K562 (cell line): ENCODE results near the gene MAP1S. TPM values are rescaled to one million over a fixed set of nuclear protein-coding genes. Genes with fewer than 3 reads are reported as not detected.

ENCODE experiments used
- ATAC-seq: fragments of 200-7000 bp; cut with Tn5 transposase; 3 replicates; pipeline ENCODE4 v1.9.1; 2020; ENCODE audit warnings: moderate library complexity
- BruUV-seq: library from RNA; stranded (reverse); fragments of 400-500 nt; replicated peaks from 2 replicates; lab custom pipeline; 2021; lab: Mats Ljungman, UMichigan
- CTCF ChIA-PET: fragments of 300-600 bp; formaldehyde crosslinking; extraction: SDS; loops from one replicate; lab custom pipeline; 2021; ENCODE audit warnings: low intra/inter-chr PET ratio; lab: Yijun Ruan, JAX
- POLR2A ChIA-PET: fragments of 300-600, 350-650 bp; sonication (Branson Sonifier 250); formaldehyde crosslinking; extraction: SDS; loops from one replicate; lab custom pipeline; 2021; ENCODE audit warnings: antibody characterized with exemption, inconsistent platforms; lab: Yijun Ruan, JAX
- DNase-seq, 4 experiments: peaks; one replicate each; pipeline versions ENCODE4 v3.0.0 to v3.0.0-alpha.2; 2011 to 2018; ENCODE audit warnings: low spot score in 3 of 4, mixed read lengths in 3 of 4; ENCODE audit errors: extremely low read depth in 1 of 4
- FAIRE-seq: peaks from 2 replicates; lab custom pipeline; 2011; peaks lifted over from hg19 to GRCh38; lab: Jason Lieb, UNC
- H2AFZ ChIP-seq: 2 replicates; pipeline ENCODE4 v1.6.0; 2011; ENCODE audit warnings: low read depth, low read length, control low read depth, inconsistent platforms
- H3K27ac ChIP-seq: fragments of 200-600 bp; 3 replicates; pipeline ENCODE4 v1.8.0; 2011; ENCODE audit warnings: low read depth, mild to moderate bottlenecking, control low read depth, inconsistent platforms, low read length, moderate library complexity, mixed read lengths; ENCODE audit errors: extremely low read depth
- H3K27me3 ChIP-seq, 2 experiments: fragments of 300-600 bp in 1 of 2; 2 replicates in 1 of 2; 3 replicates in 1 of 2; pipeline versions ENCODE4 v1.6.0 to v1.8.0; 2011; ENCODE audit warnings: inconsistent platforms in 2 of 2, low read length in 2 of 2, mild to moderate bottlenecking in 1 of 2, mixed read lengths in 1 of 2, moderate library complexity in 1 of 2; ENCODE audit not compliant: control insufficient read depth in 2 of 2, insufficient read depth in 2 of 2
- H3K36me3 ChIP-seq: fragments of 300-600 bp; 3 replicates; pipeline ENCODE4 v1.8.0; 2011; ENCODE audit warnings: mild to moderate bottlenecking, low read length, inconsistent platforms; ENCODE audit not compliant: control insufficient read depth, insufficient read depth
- H3K4me1 ChIP-seq, 2 experiments: fragments of 200-600 bp in 1 of 2; replicated peaks in 1 of 2; 2 replicates in 1 of 2; 3 replicates in 1 of 2; pipeline versions ENCODE4 v1.5.1 to v1.8.0; 2011; ENCODE audit warnings: inconsistent platforms in 2 of 2, low read length in 2 of 2, mild to moderate bottlenecking in 1 of 2, mixed read lengths in 1 of 2, moderate library complexity in 1 of 2; ENCODE audit not compliant: control insufficient read depth in 2 of 2, insufficient read depth in 2 of 2
- H3K4me2 ChIP-seq: 2 replicates; pipeline ENCODE4 v1.6.1; 2011; ENCODE audit warnings: low read length, control low read depth, inconsistent platforms, mixed read lengths; ENCODE audit not compliant: insufficient read depth
- H3K4me3 ChIP-seq: fragments of 200-600 bp; sonication (generic), shearing (Covaris generic); 2 replicates; pipeline ENCODE4 v1.5.1; 2016; ENCODE audit warnings: control low read depth, inconsistent platforms
- H3K79me2 ChIP-seq: fragments of 200-600 bp; 3 replicates; pipeline ENCODE4 v1.8.0; 2011; ENCODE audit warnings: low read length, inconsistent platforms; ENCODE audit not compliant: control insufficient read depth, insufficient read depth
- H3K9ac ChIP-seq, 2 experiments: 2 replicates each; pipeline versions ENCODE4 v1.6.0 to v1.6.1; 2011; ENCODE audit warnings: low read depth in 2 of 2, low read length in 2 of 2, control low read depth in 1 of 2, inconsistent platforms in 1 of 2, mild to moderate bottlenecking in 1 of 2, mixed read lengths in 1 of 2; ENCODE audit not compliant: insufficient read depth in 1 of 2
- H3K9me1 ChIP-seq: one replicate; pipeline ENCODE4 v1.6.0; 2011; ENCODE audit warnings: inconsistent platforms, mild to moderate bottlenecking, low read length, moderate library complexity; ENCODE audit not compliant: control insufficient read depth, insufficient read depth
- H3K9me3 ChIP-seq: replicated peaks from 2 replicates; pipeline ENCODE4 v1.5.1; 2011; ENCODE audit warnings: low read depth, low read length, inconsistent platforms; ENCODE audit not compliant: control insufficient read depth, insufficient read depth
- H4K20me1 ChIP-seq: replicated peaks from 2 replicates; pipeline ENCODE4 v1.6.1; 2011; ENCODE audit warnings: low read length, inconsistent platforms, mixed read lengths; ENCODE audit not compliant: control insufficient read depth, insufficient read depth
- BMI1 ChIP-seq: fragments of 150-350 bp; IDR thresholded peaks from 2 replicates; pipeline ENCODE4 v1.6.1; 2014; ENCODE audit warnings: low read length
- ERF ChIP-seq: fragments of 450-650 bp; formaldehyde crosslinking; IDR thresholded peaks from 2 replicates; pipeline ENCODE4 v1.4.0; 2020; ENCODE audit warnings: mild to moderate bottlenecking, mixed read lengths
- HNRNPUL1 ChIP-seq: fragments of 200-400 bp; formaldehyde crosslinking; IDR thresholded peaks from 2 replicates; pipeline ENCODE4 v1.6.1; 2017; ENCODE audit warnings: low read length
- KLF1 ChIP-seq: fragments of 450-650 bp; IDR thresholded peaks from 2 replicates; pipeline ENCODE4 v1.6.1; 2016; ENCODE audit warnings: missing genetic modification characterization, missing compliant biosample characterization
- MXI1 ChIP-seq: IDR thresholded peaks from 2 replicates; pipeline ENCODE4 v1.6.1; 2011; ENCODE audit warnings: low read depth, mild to moderate bottlenecking, improper control_type of control experiment, low read length
- MYNN ChIP-seq, 2 experiments: sonication (generic); formaldehyde crosslinking in 1 of 2; IDR thresholded peaks; 2 replicates each; pipeline versions ENCODE4 v1.5.0 to v1.6.1; 2016 to 2020; ENCODE audit warnings: antibody characterized with exemption in 1 of 2, missing genetic modification reagents in 1 of 2
- NEUROD1 ChIP-seq: fragments of 150-350 bp; IDR thresholded peaks from 2 replicates; pipeline ENCODE4 v1.6.1; 2014; ENCODE audit warnings: borderline replicate concordance, low read length, low read depth; ENCODE audit not compliant: partially characterized antibody
- NR2C1 ChIP-seq, 2 experiments: fragments of 450-650 bp; IDR thresholded peaks; 2 replicates each; pipeline ENCODE4 v1.6.1; 2017; ENCODE audit warnings: mild to moderate bottlenecking in 2 of 2, antibody characterized with exemption in 1 of 2, inconsistent platforms in 1 of 2, missing compliant biosample characterization in 1 of 2, missing genetic modification characterization in 1 of 2
- PHTF2 ChIP-seq: fragments of 250-450 bp; sonication (Bioruptor Pico); IDR thresholded peaks from 2 replicates; pipeline ENCODE4 v1.5.0; 2021; ENCODE audit warnings: mild to moderate bottlenecking
- RBFOX2 ChIP-seq: fragments of 200-400 bp; formaldehyde crosslinking; IDR thresholded peaks from 2 replicates; pipeline ENCODE4 v1.6.1; 2017; ENCODE audit warnings: low read depth, mild to moderate bottlenecking, low read length, moderate library complexity
- RFX5 ChIP-seq: IDR thresholded peaks from 2 replicates; pipeline ENCODE4 v1.6.1; 2011; ENCODE audit warnings: low read depth, mild to moderate bottlenecking, improper control_type of control experiment, low read length
- TFAM ChIP-seq: fragments of 250-450 bp; sonication (Bioruptor Pico); conservative IDR thresholded peaks from 2 replicates; pipeline ENCODE4 v1.5.0; 2021; ENCODE audit warnings: mild to moderate bottlenecking, moderate library complexity
- ZFP30 ChIP-seq: fragments of 250-450 bp; sonication (Bioruptor Pico); IDR thresholded peaks from 2 replicates; pipeline ENCODE4 v1.8.0; 2022; ENCODE audit warnings: moderate library complexity, mild to moderate bottlenecking, inconsistent platforms, borderline replicate concordance
- ZNF318 ChIP-seq, 2 experiments: fragments of 450-650 bp; IDR thresholded peaks; 2 replicates each; pipeline ENCODE4 v1.6.1; 2016; ENCODE audit warnings: mild to moderate bottlenecking in 2 of 2, borderline replicate concordance in 1 of 2, low read depth in 1 of 2, moderate library complexity in 1 of 2
- WGBS: fragments of 100-300 bp; shearing (Covaris generic); methylation state at CpG from one replicate; pipeline ENCODE4 v1.1.6; 2016; ENCODE audit warnings: low coverage, mixed read lengths; ENCODE audit not compliant: insufficient coverage; ENCODE audit errors: missing lambda C conversion rate; 5-methylcytosine and 5-hydroxymethylcytosine counted together
- in situ Hi-C: fragments of 300-500 bp; cut with MboI; formaldehyde crosslinking; loops from 4 replicates; pipeline ENCODE4 v1.15.0; 2018; ENCODE audit warnings: inconsistent platforms, mixed read lengths
- intact Hi-C: fragments of 100-400 bp; cut with micrococcal nuclease; formaldehyde crosslinking; loops from 2 replicates; pipeline ENCODE4 v1.14.2; 2022
- polyA plus RNA-seq, 8 experiments: library from polyadenylated mRNA; depleted of rRNA in 4 of 8; stranded (reverse) in 5 of 8; unstranded in 3 of 8; fragments of >200 nt; fragmentation: Nextera tagmentation in 2 of 8; fragmentation: Illumina TruSeq in 1 of 8; extraction: Ambion mirVana in 2 of 8; extraction: Trizol in 1 of 8; gene quantifications; 2 replicates each; pipeline versions ENCODE4 v1.2.1 to v1.2.3, GENCODE V29; 2011 to 2014; ENCODE audit warnings: inconsistent platforms in 1 of 8, missing spikeins in 1 of 8
- total RNA-seq, 7 experiments: library from RNA; depleted of rRNA in 6 of 7; stranded (reverse); fragments of >200 nt in 6 of 7; fragmentation: Illumina TruSeq in 2 of 7; extraction: Trizol in 2 of 7; gene quantifications; 2 replicates each; pipeline versions ENCODE4 v1.2.1 to v1.2.3, GENCODE V29; 2011 to 2021; ENCODE audit warnings: low replicate concordance in 1 of 7

MAP1S gene
- total and polyA plus RNA-seq, 9 of the 15 experiments (the other 6 are each of a cell fraction or from before 2014, with no cell fraction given) = 2.0 to 81.0 (median 9.5) TPM

- H4K20me1 ChIP-seq = no peaks in the 10 kb centered on the region; the same call in 1 of the 2 replicates
- no peak overlapping the region for H3K4me3 ChIP-seq
- peaks cover 23% of the 10 kb centered on the region for H3K79me2 ChIP-seq
- in situ Hi-C loops (no loop called here), intact Hi-C loops (no loop called here)
- POLR2A ChIA-PET = no interaction called here
- no peak overlapping the region for H3K4me2 ChIP-seq
- H3K9me3 ChIP-seq = no peaks in the 10 kb centered on the region
- no peak overlapping the region for H3K9ac ChIP-seq
- no peaks in the 10 kb centered on the region for H3K27me3 ChIP-seq
- ATAC-seq = 0 out of 3 replicates have a peak, but pooled peaks have one; percentile 7
- peaks cover 0 to 14% of the 10 kb centered on the region in 2 experiments; a peak in 2 of 5 replicates for H3K4me1 ChIP-seq
- H3K36me3 ChIP-seq = peaks cover 59% of the 10 kb centered on the region; the same call in 2 of the 3 replicates
- DNase-seq = peak; percentile 54 to 73 (median 60)
- no peak overlapping the region for H2AFZ ChIP-seq
- no peaks in the 10 kb centered on the region for H3K9me1 ChIP-seq
- no TSS peak for BruUV-seq
- CTCF ChIA-PET = no interaction called here
- H3K27ac ChIP-seq = no peak overlapping the region
- WGBS = 89% methylated on average over 12 of the region's 12 CpGs
- no peak for FAIRE-seq
- TF ChIP-seq TFAM (CRISPR knock-in tag) = no peak
- TF ChIP-seq MYNN (IDR thresholded peaks at IDR 0.05) = peak; percentile 99
- peak; percentile 83 for TF ChIP-seq MYNN (CRISPR knock-in tag; IDR thresholded peaks at IDR 0.05)
- peak; percentile 53; the same call in 1 of the 2 replicates for TF ChIP-seq BMI1
- TF ChIP-seq ERF = no peak
- TF ChIP-seq KLF1 (tag) = no peak
- peak; percentile 52 for TF ChIP-seq NEUROD1
- TF ChIP-seq PHTF2 = no peak
- TF ChIP-seq MXI1 = peak; percentile 87
- TF ChIP-seq HNRNPUL1 = no peak
- peak; percentile 88 for TF ChIP-seq RFX5
- TF ChIP-seq NR2C1 (IDR thresholded peaks at IDR 0.05) = no peak
- TF ChIP-seq NR2C1 (tag; IDR thresholded peaks at IDR 0.05) = no peak
- TF ChIP-seq RBFOX2 = peak; percentile 36; the same call in 1 of the 2 replicates
- TF ChIP-seq ZFP30 (CRISPR knock-in tag) = no peak
- no peak for TF ChIP-seq ZNF318 (IDR thresholded peaks at IDR 0.05; ENCODE audit: borderline replicate concordance in 1 of 2, low read depth in 1 of 2)
Observed at GRCh38 chr19:17755977-17756670, 36.8 kb downstream of the MAP1S start.
